Neural progenitor cell (in vitro differentiated cells): ENCODE results near the gene LMAN2L. TPM values are rescaled to one million over a fixed set of nuclear protein-coding genes. Genes with fewer than 3 reads are reported as not detected.

ENCODE experiments used
- DNase-seq: peaks from one replicate; pipeline ENCODE4 v3.0.0-alpha.2; 2016; ENCODE audit warnings: low spot score
- H2AFZ ChIP-seq: fragments of 200-600 bp; sonication (generic); replicated peaks from 2 replicates; pipeline ENCODE4 v1.6.1; 2016; ENCODE audit warnings: antibody characterized with exemption
- H3F3A ChIP-seq: fragments of 200-600 bp; sonication (generic); 2 replicates; pipeline ENCODE4 v1.6.1; 2016; ENCODE audit warnings: antibody characterized with exemption, low read depth
- H3K27ac ChIP-seq: fragments of 200-600 bp; sonication (generic); 2 replicates; pipeline ENCODE4 v1.5.1; 2016; ENCODE audit warnings: mild to moderate bottlenecking
- H3K27me3 ChIP-seq: fragments of 200-600 bp; sonication (generic); 2 replicates; pipeline ENCODE4 v1.6.1; 2016; ENCODE audit warnings: mild to moderate bottlenecking, moderate library complexity
- H3K36me3 ChIP-seq: fragments of 200-600 bp; sonication (generic); 2 replicates; pipeline ENCODE4 v1.5.1; 2016
- H3K4me1 ChIP-seq: fragments of 200-600 bp; sonication (generic); 2 replicates; pipeline ENCODE4 v1.6.1; 2016; ENCODE audit warnings: mixed run types
- H3K4me2 ChIP-seq: fragments of 200-600 bp; sonication (generic); 2 replicates; pipeline ENCODE4 v1.6.1; 2016
- H3K4me3 ChIP-seq: fragments of 200-600 bp; sonication (generic); 2 replicates; pipeline ENCODE4 v1.5.1; 2016
- H3K79me2 ChIP-seq: fragments of 200-600 bp; sonication (generic); 2 replicates; pipeline ENCODE4 v1.6.1; 2016; ENCODE audit warnings: low read depth
- H3K9ac ChIP-seq: fragments of 200-600 bp; sonication (generic); 2 replicates; pipeline ENCODE4 v1.6.1; 2016
- H3K9me3 ChIP-seq: fragments of 200-600 bp; sonication (generic); 2 replicates; pipeline ENCODE4 v1.5.1; 2016; ENCODE audit warnings: low read depth
- H4K20me1 ChIP-seq: fragments of 200-600 bp; sonication (generic); 2 replicates; pipeline ENCODE4 v1.6.1; 2016; ENCODE audit warnings: low read depth
- H3K27ac Mint-ChIP-seq: 3 replicates; pipeline ENCODE4 v1.8.0; 2021; ENCODE audit warnings: mixed read lengths
- H3K27me3 Mint-ChIP-seq: 2 replicates; pipeline ENCODE4 v1.8.0; 2022; ENCODE audit warnings: low read depth, mild to moderate bottlenecking, inconsistent platforms, moderate library complexity, mixed read lengths; ENCODE audit not compliant: insufficient read depth
- H3K36me3 Mint-ChIP-seq: 3 replicates; pipeline ENCODE4 v1.8.0; 2021; ENCODE audit warnings: mixed read lengths
- H3K4me1 Mint-ChIP-seq: 3 replicates; pipeline ENCODE4 v1.8.0; 2021; ENCODE audit warnings: mixed read lengths
- H3K4me3 Mint-ChIP-seq: 3 replicates; pipeline ENCODE4 v1.8.0; 2021; ENCODE audit warnings: mild to moderate bottlenecking, moderate library complexity, mixed read lengths
- H3K9me3 Mint-ChIP-seq: 3 replicates; pipeline ENCODE4 v1.8.0; 2020; ENCODE audit warnings: mixed read lengths
- CTCF ChIP-seq: fragments of 200-600 bp; sonication (generic); IDR thresholded peaks from 2 replicates; pipeline ENCODE4 v1.5.1; 2017; ENCODE audit warnings: antibody characterized with exemption, mild to moderate bottlenecking
- EZH2 ChIP-seq: fragments of 200-600 bp; sonication (generic); IDR thresholded peaks from 2 replicates; pipeline ENCODE4 v1.6.1; 2017; ENCODE audit warnings: antibody characterized with exemption, mild to moderate bottlenecking, moderate library complexity
- EZH2phosphoT487 ChIP-seq: fragments of 200-600 bp; sonication (generic); IDR thresholded peaks from 2 replicates; pipeline ENCODE4 v1.6.1; 2017; ENCODE audit warnings: antibody characterized with exemption
- total RNA-seq: library from RNA; depleted of rRNA; stranded (reverse); fragments of >200 nt; gene quantifications from 2 replicates; pipeline ENCODE4 v1.2.3, GENCODE V29; 2015; ENCODE audit warnings: low replicate concordance

The LMAN2L gene
- total RNA-seq, 1 donor from 2014 or later: 25.9 TPM

- Mint-ChIP-seq H3K4me3 (no peak overlapping the region), H3K27me3 (peaks cover 5% of the 10 kb centered on the region), H3K27ac (no peak overlapping the region), H3K36me3 (peaks cover 3% of the 10 kb centered on the region), H3K4me1 (peaks cover 19% of the 10 kb centered on the region), H3K9me3 (no peaks in the 10 kb centered on the region)
- Histone ChIP-seq H3K27ac (no peak overlapping the region), H3K4me1 (no peaks in the 10 kb centered on the region), H3K4me3 (no peak overlapping the region), H2AFZ (no peak overlapping the region), H3F3A (no peaks in the 10 kb centered on the region), H4K20me1 (peaks cover 41% of the 10 kb centered on the region), H3K9ac (peak overlapping the region; percentile 13), H3K27me3 (no peaks in the 10 kb centered on the region), H3K79me2 (peaks cover 25% of the 10 kb centered on the region), H3K36me3 (no peaks in the 10 kb centered on the region), H3K9me3 (no peaks in the 10 kb centered on the region), H3K4me2 (no peak overlapping the region)
- TF ChIP-seq EZH2phosphoT487 (no peak), EZH2 (no peak), CTCF (no peak)
- DNase-seq: no peak
Measured at GRCh38 chr2:96770442-96771202, 30.8 kb upstream of the LMAN2L start.

GRCh38 chr2:96769814-96770213, 29.9 kb upstream of the LMAN2L start:
- Histone ChIP-seq H3K79me2 (peaks cover 26% of the 10 kb centered on the region), H3K27ac (no peak overlapping the region), H3K4me2 (no peak overlapping the region), H3F3A (no peaks in the 10 kb centered on the region), H3K9ac (no peak overlapping the region), H3K36me3 (no peaks in the 10 kb centered on the region), H3K9me3 (no peaks in the 10 kb centered on the region), H3K27me3 (no peaks in the 10 kb centered on the region), H3K4me1 (no peaks in the 10 kb centered on the region), H2AFZ (no peak overlapping the region), H4K20me1 (peaks cover 38% of the 10 kb centered on the region), H3K4me3 (no peak overlapping the region)
- H3K4me3 Mint-ChIP-seq: no peak overlapping the region
- peaks cover 16% of the 10 kb centered on the region for H3K4me1 Mint-ChIP-seq
- peaks cover 5% of the 10 kb centered on the region for H3K27me3 Mint-ChIP-seq
- TF ChIP-seq EZH2phosphoT487: no peak
- no peak for TF ChIP-seq CTCF
- TF ChIP-seq EZH2: no peak
- H3K36me3 Mint-ChIP-seq: peaks cover 3% of the 10 kb centered on the region
- no peaks in the 10 kb centered on the region for H3K9me3 Mint-ChIP-seq
- no peak overlapping the region for H3K27ac Mint-ChIP-seq
- no peak for DNase-seq

- peak overlapping the region; percentile 34 for H3K27ac Mint-ChIP-seq
- peaks cover 28% of the 10 kb centered on the region for H3K4me1 Mint-ChIP-seq
- Histone ChIP-seq H3K79me2 (peaks cover 42% of the 10 kb centered on the region), H3K36me3 (no peaks in the 10 kb centered on the region), H3K9me3 (no peaks in the 10 kb centered on the region), H3K27me3 (no peaks in the 10 kb centered on the region), H2AFZ (no peak overlapping the region), H4K20me1 (peaks cover 51% of the 10 kb centered on the region), H3K9ac (no peak overlapping the region), H3K27ac (no peak overlapping the region), H3F3A (peaks cover 13% of the 10 kb centered on the region), H3K4me2 (no peak overlapping the region), H3K4me3 (no peak overlapping the region), H3K4me1 (peaks cover 13% of the 10 kb centered on the region)
- H3K36me3 Mint-ChIP-seq: peaks cover 3% of the 10 kb centered on the region
- peaks cover 8% of the 10 kb centered on the region for H3K27me3 Mint-ChIP-seq
- DNase-seq: no peak
- TF ChIP-seq CTCF (no peak), EZH2phosphoT487 (no peak), EZH2 (no peak)
- H3K4me3 Mint-ChIP-seq: no peak overlapping the region
- no peaks in the 10 kb centered on the region for H3K9me3 Mint-ChIP-seq
Measured at GRCh38 chr2:96768083-96768561, 28.3 kb upstream of the LMAN2L start.
